Middle frontal gyrus (tissue), 1 donor: ENCODE measurements around the gene DRP2.
"Not testable (repeated sequence)": the region's sequence is repeated elsewhere in the genome, so short reads cannot be mapped to it uniquely, and the experiment has no call there.

ENCODE experiments used
- DNase-seq: peaks from one replicate; pipeline ENCODE4 v3.0.0-alpha.2; 2015; ENCODE audit warnings: low spot score; ENCODE audit errors: extremely low spot score

DRP2 gene, protein sequence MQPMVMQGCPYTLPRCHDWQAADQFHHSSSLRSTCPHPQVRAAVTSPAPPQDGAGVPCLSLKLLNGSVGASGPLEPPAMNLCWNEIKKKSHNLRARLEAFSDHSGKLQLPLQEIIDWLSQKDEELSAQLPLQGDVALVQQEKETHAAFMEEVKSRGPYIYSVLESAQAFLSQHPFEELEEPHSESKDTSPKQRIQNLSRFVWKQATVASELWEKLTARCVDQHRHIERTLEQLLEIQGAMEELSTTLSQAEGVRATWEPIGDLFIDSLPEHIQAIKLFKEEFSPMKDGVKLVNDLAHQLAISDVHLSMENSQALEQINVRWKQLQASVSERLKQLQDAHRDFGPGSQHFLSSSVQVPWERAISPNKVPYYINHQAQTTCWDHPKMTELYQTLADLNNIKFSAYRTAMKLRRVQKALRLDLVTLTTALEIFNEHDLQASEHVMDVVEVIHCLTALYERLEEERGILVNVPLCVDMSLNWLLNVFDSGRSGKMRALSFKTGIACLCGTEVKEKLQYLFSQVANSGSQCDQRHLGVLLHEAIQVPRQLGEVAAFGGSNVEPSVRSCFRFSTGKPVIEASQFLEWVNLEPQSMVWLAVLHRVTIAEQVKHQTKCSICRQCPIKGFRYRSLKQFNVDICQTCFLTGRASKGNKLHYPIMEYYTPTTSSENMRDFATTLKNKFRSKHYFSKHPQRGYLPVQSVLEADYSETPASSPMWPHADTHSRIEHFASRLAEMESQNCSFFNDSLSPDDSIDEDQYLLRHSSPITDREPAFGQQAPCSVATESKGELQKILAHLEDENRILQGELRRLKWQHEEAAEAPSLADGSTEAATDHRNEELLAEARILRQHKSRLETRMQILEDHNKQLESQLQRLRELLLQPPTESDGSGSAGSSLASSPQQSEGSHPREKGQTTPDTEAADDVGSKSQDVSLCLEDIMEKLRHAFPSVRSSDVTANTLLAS

DNA sequence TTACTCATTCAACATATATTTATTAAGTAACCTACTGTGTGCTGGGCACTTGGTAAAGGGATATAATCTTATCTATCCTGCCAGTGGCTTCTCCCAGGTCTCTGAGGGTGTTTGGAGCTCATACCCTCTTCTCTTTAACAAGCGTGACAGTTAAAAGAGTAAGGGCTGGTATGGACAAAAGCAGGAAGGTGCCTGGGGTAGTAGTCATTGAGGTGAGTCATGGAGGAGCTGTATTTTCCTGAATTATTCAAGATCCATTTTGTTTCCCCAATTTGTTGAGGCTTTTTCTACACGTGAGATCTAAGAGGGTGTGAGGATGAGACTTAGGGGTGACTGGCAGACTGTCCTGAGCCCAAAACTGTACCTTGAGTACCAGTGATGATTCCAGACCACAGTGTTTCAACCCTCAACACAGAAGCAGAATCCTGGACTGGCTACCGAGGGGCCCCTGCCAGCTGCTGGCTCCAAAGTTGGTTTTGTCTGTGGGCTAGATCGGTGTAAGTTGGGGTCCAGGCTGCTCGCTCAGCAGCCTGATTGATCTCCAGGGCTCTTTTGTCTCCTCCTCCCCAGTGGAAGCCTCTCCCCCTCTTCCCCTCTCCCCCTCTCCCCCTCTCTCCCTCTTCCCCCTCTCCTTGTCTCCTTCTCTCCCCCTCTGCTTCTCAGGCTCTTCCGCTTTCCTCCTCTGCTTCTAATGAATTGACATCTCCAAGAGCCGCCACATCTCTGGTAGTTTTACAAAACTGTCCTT lies at the start of gene DRP2:
TSS of gene DRP2 (plus strand) at position 671 of the 748 bp plus-strand sequence. CDS start 11,862 bp downstream, outside the sequence.
- DNase-seq: no peak

DNA sequence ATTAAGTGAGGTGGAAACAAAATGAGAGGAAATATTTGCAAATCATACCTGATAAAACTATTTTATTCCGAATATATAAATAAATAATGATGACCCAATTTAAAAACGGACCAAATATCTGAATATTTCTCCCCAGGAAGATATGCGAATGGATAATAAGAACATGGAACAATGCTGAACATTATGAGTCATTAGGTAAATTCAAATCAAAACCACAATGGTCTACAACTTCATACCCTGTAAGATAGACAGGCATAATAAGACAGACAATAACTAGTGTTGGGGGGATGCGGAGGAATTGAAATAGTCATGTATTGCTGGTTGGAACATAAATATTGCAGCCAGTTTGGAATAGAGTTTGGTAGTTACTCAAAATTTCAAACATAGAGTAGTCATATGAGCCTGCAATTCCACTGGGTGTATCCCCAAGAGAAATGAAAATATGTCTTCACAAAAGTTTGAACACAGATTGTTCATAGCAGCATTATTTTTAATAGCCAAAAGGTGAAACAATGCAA lies 47.6 kb upstream of the DRP2 start:
- DNase-seq: no peak

DNA sequence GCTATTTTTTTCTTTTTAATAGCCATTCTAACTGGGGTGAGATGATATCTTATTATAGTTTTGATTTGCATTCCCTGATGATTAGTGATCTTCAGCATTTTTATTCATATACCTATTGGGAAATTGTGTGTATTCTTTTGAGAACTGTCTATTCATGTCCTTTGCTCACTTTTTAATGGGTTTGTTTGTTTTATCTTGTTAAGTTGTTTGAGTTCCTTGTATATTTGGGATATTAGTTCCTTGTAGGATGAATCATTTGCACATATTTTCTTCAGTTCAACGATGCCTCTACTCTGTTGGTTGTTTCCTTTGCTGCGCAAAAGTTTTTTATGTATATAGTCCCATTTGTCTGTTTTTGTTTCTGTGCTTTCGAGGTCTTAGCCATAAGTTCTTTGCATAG lies 43.1 kb upstream of the DRP2 start:
- DNase-seq: no peak

DNA sequence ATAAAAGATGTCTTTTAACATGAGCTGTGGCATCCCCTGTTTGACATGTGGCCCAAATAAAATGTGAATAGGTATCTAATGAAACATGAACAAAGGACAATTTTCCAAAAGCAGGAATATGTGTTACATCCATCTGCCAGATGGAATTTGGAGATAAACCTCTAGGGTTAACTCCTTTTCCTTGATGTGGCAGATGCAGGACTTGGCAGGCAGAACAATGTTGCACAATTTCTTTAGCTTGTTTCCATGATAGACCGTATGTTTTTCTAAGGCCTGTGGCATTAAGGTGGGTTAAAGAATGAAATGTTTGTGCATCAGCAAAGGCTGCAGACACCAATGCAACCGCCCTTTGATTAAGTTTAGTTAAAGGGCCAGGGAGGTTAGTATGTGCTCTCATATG lies 34.7 kb upstream of the DRP2 start:
- not testable (repeated sequence) for DNase-seq

DNA sequence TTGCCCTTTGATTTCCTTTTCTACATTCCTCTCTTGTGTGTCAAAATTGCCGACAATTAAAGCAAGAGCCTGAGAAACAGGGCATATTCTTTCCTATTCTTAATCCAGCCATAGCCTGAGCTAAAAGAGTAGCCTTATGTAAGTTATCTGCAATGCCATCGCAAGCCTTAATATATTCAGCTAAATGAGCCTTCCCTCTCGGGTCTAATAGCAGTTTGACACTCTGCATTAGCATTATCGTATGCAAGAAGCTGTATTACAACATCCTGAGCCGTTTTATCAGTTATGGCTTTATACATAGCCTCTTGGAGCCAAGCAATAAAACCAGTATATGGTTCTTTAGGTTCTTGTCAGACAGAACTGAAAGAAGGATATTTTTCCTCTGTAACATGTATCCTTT lies 31.6 kb upstream of the DRP2 start:
- DNase-seq: not testable (repeated sequence)

DNA sequence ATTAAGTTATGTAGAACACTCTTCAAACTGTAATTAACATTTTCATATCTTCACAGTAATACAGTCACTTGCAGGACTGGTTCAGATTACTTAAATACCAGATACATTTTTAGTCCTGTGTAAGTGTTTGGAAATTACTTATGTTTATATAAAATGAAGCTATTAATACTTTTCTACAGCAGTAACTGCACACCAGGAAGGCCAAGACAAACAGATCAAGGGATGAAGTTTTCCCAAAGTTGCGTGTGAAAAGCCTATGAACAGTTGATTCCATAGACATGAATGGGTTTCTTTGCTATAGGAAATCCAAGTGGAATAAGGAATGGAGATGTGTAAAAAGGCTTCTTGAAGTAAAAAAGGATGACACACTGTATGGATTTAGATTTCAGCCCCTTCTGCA lies 28.9 kb upstream of the DRP2 start:
- no peak for DNase-seq

DNA sequence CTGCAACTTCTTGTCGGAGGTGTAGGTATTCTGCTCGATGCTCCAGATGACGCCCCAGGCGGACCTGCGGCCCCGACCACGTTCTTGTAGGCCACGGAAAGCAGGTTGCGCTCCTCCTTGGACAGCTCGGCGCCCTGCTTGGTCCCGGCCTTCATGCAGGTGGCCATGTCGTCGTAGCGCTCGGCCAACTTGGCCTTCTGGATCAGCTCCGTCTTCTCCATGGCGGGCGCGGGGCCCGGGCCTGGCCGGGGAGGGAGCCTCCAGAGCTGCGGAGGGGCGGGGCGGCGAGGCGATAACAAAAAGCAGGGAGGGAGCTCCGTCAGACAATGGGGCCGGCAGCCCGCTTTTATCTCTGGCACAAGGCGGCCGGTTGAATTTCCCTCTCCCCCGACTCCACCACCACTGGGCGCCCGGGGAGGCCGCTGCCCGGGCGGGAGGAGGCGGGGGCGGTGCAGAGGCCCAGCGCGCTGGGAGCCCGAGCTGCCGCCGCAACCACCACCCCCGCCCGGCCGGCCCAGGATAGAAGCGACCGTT lies 28.3 kb upstream of the DRP2 start:
- DNase-seq: no peak

DNA sequence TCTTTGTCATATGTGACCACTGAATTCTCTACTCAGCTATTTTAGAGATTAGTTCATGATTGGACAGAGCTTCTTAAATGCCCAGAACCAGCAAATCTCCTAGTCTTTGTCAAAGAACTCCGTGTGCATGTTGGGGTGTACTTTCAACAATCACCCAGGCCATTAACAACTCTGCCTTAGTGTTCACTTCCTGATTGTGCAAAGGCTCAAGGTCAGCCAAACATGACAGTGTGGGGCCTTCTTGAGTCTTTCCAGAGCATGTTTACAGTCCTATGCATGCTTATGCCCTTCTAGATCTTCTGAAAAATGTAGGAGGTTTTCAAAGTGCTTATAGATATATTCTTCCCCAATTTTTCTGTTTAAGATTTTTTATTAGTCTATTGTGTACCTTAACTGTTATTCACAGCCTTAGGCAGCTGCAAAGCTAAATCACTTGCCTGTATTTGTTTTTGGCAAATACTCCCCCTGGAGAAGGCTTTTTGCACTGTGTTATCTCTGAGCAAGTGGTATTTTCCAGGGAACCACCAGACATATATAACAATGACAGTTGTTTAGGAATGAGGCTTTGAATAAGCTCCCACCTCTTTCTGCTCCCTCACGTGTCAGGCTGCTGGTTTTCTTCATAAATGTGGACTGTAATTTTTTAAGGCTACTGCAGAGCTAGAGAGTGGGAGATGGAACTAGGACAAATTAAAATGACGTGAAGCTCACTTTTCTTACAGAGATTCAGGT lies 24.0 kb upstream of the DRP2 start:
- DNase-seq: no peak

DNA sequence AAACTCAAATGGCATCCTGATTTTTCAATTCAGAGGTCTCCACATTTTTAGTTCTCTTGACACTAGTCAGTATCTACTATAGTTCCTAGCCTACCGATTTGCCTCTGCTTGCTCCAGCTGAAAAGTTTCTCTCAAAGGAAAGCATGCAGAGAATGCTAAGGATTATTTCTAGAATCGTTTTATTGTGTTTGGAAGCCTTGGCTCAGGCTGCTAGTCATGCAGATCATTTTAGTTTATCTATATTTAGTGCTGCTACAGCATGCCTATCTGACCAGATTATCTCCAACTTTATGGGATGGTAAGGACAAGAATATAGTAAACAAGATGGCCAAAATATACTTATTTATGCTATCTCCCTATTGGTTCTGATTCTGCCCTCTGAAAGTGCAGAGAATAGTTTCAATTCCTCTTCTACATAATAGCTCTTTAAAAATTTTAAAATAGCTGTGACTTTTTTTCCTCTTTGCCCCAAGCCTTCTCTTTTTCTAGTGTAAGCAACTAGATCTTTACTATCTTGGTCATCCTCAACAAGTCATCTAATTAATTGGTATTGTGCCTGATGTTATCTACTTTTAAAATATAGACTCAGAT lies 15.7 kb upstream of the DRP2 start:
- no peak for DNase-seq

DNA sequence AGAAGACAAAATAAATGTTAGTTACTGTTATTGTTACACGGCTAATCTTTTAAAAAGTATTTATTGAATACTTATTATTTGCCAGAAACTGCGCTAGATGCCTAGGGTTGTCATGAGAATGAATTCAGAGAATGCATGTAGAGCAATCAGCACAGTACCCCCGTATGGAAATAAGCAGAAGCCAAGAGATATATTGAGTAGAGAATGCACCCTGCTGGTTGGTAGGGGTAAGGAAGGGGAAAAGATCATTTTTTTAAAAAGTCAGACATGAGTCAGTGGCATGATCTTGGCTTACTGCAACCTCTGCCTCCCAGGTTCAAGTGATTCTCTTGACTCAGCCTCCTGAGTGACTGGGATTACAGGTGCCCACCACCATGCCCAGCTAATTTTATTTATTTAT lies 13.1 kb upstream of the DRP2 start:
- no peak for DNase-seq

DNA sequence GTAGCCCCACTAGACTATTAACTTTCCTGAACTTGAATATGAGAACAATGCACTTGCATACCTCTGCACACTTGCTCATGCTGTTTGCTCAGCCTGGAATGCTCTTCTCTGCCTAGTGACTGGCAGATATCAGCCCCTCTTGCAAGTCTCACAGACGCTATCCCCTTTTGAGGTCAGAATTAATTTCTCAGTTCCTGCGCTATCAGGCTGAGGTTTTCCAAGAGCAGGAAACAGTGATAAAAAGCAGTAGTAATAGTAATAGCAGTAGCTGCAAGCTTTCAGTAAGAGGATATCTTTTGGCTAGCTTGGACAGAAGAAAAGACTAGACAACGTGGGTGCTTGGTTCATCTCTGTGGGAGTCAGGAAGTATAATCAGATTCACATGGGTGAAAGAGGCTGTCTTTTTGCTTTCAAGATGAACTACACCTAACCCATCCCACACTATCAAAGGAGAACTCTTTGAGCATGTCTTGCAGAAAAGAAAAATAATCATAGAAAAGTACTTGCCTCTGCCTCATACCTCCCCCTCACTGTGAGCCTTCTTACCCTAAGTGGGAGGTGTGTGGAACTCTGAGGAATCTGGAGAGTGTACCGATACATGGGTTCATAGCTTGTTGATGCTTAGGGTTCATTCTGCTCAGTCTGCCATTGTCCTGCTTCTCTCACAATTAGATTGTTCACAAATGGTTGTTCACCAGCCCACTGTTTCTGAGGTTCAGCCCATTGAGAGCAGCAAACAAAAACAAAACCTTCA lies 11.3 kb upstream of the DRP2 start:
- no peak for DNase-seq

DNA sequence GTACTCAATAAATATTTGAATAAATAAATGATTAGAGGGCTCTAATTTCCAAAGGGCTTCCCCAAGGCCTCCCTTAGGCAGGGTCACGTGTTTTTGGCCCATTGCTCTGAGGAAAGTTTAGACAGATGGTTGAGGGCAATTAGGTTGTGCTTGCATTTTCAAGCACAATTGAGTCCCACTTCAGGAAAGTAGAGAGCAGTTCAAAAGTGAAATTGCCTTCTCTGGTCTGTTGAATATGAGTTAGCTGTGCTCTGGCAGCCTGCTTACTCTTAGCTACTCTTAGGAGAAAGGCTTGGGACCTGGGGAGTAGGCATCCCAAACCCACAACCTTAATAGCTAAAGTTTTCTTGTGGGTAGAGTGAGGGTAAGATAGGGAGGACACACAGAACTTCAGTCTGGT lies 9.0 kb upstream of the DRP2 start:
- no peak for DNase-seq

DNA sequence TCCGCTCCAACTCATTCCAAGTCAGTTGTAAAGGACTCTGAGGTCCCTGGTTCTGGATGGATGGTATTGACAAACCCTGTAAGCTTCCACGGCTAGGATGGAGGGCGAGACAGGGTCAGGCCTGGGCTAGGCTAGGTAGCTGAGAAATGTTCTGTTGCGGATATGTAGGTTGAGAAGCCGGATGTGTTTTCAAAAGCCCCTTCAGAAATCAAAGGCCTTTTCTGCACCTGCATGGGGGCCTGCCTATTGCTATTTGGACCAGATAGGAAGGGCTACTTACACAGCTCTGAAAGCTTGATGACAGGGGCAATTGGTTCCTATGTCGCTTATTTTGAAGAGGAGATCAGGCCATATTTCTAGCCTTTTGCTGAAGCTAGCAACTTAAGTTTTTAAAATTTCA lies 1.9 kb upstream of the DRP2 start:
- no peak for DNase-seq

DNA sequence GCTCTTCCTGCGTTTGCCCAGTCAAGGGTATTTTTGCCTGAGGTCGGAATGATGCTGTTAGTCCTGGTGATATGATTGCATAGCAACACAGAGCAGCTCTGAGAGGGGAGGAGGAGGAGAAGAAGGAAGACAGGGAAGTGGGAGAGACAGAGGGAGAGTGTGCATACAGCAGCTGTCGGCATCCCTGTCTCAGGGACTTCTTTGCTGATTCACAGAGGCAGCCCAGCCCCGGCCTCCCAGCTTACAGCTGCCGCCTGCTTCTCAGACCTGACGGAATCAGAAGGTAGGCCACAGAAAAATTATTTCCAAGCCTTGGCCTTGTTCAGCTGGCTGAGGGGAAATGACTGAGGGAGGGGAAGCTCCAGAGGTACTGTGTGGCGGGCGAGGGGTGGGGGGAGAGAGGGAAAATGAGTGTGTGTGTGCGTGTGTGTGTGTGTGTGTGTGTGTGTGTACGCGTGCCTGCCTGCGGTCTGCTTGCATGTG lies 319 bp downstream of the DRP2 start:
- no peak for DNase-seq

DNA sequence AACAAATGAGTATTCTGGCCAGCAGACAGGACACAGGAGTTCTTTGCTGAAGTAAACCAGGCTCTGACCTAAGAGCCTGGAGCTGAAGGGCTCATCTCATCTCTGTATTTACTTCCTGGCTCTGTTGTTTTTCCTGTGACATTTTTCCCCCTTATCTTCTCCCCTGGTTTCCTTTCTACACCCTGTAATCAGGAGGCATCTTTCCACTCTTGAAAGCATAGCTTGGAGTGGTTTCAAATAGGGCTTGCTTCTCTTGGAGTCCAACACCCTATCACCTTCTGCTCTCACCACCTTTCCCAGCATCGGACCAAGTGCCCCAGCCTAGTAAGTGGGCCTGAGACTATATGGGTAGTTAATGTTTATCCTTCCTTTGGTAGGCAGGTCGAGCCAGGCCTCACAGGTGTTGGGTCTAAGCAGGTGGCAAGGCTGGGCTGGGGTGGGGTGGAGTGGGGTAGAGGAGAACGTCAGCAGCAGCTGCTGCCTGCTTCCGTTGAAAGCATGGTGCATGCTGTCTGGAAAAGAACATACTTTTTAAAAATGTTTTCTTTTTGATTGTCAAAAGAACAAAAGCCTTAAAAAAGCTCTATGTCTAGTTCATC lies 1.2 kb downstream of the DRP2 start:
- DNase-seq: no peak

DNA sequence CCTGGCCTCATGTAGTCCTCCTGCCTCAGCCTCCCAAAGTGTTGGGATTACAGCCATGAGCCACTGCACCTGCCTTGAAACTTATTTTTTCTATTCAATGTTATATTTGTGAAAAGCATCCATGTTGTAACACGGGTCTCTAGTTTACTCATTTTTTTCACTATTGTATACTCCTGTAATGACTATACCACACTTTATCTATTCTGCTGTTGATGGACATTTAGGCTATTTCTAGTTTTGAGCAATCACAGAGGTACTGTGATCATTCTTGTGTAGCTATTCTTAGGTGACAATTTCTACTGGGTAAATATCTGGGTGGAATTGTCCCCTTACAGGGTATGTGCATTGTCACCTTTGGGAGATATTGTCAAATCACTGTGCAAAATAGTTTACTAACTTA lies 3.6 kb downstream of the DRP2 start:
- DNase-seq: no peak

DNA sequence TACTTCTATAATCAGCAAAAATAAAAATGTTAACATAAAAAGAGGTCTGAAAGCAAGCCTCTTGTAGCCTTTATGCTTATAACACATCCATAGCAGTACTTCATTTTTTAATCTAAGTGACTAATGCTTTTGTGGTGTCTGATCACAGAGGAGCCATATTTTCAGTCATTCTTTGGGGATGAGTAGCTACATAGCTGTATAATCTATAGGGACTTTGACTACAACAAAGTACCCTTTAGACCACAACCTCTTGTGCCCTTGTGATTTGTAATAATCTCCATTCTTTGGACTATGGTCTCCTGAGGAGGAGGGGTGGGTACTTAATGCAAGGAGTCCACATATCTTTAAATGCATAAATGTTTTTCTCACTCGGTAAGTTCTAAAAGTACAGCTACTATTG lies 9.6 kb downstream of the DRP2 start:
- DNase-seq: no peak

DNA sequence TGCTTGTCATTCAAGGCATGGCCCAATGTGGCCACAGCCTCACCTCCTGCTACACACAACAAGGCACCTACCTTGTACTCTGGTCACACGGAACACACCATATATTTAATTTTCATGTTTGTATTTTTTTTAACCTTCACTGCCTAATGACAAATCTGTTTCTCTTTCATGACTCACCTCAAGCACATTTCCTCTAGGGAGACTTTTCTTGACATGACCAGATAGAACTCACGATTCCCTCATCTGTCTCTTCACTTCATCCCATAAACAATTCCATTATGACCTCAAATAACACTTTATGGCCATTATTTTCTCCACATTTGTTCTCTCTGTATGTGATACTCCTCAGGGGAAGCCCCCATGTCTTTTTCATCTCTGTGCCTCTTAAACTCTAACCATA lies 11.1 kb downstream of the DRP2 start:
- DNase-seq: no peak

DNA sequence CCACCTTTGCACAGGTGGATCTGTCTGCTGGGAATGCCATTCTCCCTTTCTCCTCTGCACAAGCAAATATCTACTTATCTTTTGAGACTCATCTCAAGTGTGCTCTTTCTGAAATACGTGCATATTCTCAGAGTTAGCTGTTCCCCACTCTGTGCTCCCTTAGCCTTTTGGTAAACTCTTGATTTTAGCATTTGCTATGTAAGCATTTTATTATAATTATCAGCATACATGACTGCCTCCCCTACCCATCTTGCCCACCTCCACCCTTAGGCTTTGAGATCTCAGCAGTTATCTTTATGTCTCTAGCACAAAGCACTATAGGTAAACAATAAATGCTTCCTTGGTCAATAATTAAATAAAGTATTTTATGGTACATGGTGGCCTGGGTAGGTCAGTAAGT lies 11.5 kb downstream of the DRP2 start:
- no peak for DNase-seq
